C4-2B (cell line): ENCODE measurements around the gene ZEB2.

Experiments used
- ZFX ChIP-seq: fragments of 450-650 bp; IDR thresholded peaks from 2 replicates; pipeline ENCODE4 v1.6.1; 2017
- TF ChIP-seq, protein P1 (sequence below): fragments of 450-650 bp; conservative IDR thresholded peaks from 2 replicates; pipeline ENCODE4 v1.5.1; 2017; ENCODE audit warnings: mild to moderate bottlenecking

DNA sequence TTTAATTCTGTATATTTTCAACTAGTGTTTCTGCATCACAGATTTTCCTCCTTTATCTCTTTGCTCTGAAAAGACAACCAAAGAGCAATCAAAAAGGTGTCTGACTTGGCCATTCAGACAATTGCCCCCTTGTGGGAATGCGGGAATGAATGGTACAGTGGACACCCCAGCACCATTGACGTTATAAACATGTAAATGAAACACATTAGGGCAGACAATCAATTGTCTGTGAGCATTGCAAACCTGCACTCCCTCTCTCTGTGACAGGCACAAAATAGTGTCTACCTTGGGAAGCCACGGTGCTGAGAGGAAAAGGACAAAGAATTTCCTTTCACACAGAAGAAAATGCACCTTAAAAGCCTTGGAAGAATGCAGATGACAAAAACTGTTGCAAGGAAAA is 8.0 kb downstream of the ZEB2 start:
- TF ChIP-seq, protein P1, sequence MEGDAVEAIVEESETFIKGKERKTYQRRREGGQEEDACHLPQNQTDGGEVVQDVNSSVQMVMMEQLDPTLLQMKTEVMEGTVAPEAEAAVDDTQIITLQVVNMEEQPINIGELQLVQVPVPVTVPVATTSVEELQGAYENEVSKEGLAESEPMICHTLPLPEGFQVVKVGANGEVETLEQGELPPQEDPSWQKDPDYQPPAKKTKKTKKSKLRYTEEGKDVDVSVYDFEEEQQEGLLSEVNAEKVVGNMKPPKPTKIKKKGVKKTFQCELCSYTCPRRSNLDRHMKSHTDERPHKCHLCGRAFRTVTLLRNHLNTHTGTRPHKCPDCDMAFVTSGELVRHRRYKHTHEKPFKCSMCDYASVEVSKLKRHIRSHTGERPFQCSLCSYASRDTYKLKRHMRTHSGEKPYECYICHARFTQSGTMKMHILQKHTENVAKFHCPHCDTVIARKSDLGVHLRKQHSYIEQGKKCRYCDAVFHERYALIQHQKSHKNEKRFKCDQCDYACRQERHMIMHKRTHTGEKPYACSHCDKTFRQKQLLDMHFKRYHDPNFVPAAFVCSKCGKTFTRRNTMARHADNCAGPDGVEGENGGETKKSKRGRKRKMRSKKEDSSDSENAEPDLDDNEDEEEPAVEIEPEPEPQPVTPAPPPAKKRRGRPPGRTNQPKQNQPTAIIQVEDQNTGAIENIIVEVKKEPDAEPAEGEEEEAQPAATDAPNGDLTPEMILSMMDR, result no peak
- TF ChIP-seq ZFX, result no peak
